GM19468 (cell line): Measurements from ENCODE around the gene IFNAR1.

Experiments
- ATAC-seq: cut with Tn5 transposase; IDR thresholded peaks from one replicate; pipeline ENCODE4 v1.9.1; 2021; ENCODE audit warnings: mild to moderate bottlenecking, moderate library complexity, moderate number of reproducible peaks; ENCODE audit not compliant: unreplicated experiment; ENCODE audit errors: extremely low read depth

Gene IFNAR1

GRCh38 chr21:33324291-33325221 is at the start of gene IFNAR1:
Gene IFNAR1, plus strand, starts transcription at chr21:33324970. Its CDS starts 86 bp downstream, at chr21:33325056.
- ATAC-seq, result peak; percentile 42

- ATAC-seq, result no peak
Observed at GRCh38 chr21:33278721-33279120, 46.0 kb upstream of the IFNAR1 start.

- ATAC-seq, result no peak
Observed at GRCh38 chr21:33279330-33279820, 45.4 kb upstream of the IFNAR1 start.

GRCh38 chr21:33281096-33281652 is 43.6 kb upstream of the IFNAR1 start:
- ATAC-seq, result no peak

- no peak for ATAC-seq
Observed at GRCh38 chr21:33283203-33283602, 41.6 kb upstream of the IFNAR1 start.

- no peak for ATAC-seq
Observed at GRCh38 chr21:33286076-33286475, 38.7 kb upstream of the IFNAR1 start.

GRCh38 chr21:33286600-33287456 is 37.9 kb upstream of the IFNAR1 start:
- no peak for ATAC-seq

- ATAC-seq, result no peak
Observed at GRCh38 chr21:33289199-33289819, 35.5 kb upstream of the IFNAR1 start.

- no peak for ATAC-seq
Observed at GRCh38 chr21:33290441-33290840, 34.3 kb upstream of the IFNAR1 start.

GRCh38 chr21:33291686-33292085 is 33.1 kb upstream of the IFNAR1 start:
- ATAC-seq, result no peak

GRCh38 chr21:33292724-33293123 is 32.0 kb upstream of the IFNAR1 start:
- no peak for ATAC-seq

- no peak for ATAC-seq
Observed at GRCh38 chr21:33293136-33293535, 31.6 kb upstream of the IFNAR1 start.

- ATAC-seq, result no peak
Observed at GRCh38 chr21:33293811-33294216, 31.0 kb upstream of the IFNAR1 start.

GRCh38 chr21:33296156-33296555 is 28.6 kb upstream of the IFNAR1 start:
- no peak for ATAC-seq

- peak; percentile 71 for ATAC-seq
Observed at GRCh38 chr21:33299181-33299752, 25.5 kb upstream of the IFNAR1 start.

GRCh38 chr21:33300701-33301631 is 23.8 kb upstream of the IFNAR1 start:
- ATAC-seq, result no peak

- ATAC-seq, result no peak
Observed at GRCh38 chr21:33301632-33302002, 23.2 kb upstream of the IFNAR1 start.

- no peak for ATAC-seq
Observed at GRCh38 chr21:33302055-33302454, 22.7 kb upstream of the IFNAR1 start.

GRCh38 chr21:33302796-33303195 is 22.0 kb upstream of the IFNAR1 start:
- no peak for ATAC-seq
